ENCODE data around the gene SPATC1L.
"Not testable (repeated sequence)": the region's sequence is repeated elsewhere in the genome, so short reads cannot be mapped to it uniquely, and the experiment has no call there.

SPATC1L gene

DNA sequence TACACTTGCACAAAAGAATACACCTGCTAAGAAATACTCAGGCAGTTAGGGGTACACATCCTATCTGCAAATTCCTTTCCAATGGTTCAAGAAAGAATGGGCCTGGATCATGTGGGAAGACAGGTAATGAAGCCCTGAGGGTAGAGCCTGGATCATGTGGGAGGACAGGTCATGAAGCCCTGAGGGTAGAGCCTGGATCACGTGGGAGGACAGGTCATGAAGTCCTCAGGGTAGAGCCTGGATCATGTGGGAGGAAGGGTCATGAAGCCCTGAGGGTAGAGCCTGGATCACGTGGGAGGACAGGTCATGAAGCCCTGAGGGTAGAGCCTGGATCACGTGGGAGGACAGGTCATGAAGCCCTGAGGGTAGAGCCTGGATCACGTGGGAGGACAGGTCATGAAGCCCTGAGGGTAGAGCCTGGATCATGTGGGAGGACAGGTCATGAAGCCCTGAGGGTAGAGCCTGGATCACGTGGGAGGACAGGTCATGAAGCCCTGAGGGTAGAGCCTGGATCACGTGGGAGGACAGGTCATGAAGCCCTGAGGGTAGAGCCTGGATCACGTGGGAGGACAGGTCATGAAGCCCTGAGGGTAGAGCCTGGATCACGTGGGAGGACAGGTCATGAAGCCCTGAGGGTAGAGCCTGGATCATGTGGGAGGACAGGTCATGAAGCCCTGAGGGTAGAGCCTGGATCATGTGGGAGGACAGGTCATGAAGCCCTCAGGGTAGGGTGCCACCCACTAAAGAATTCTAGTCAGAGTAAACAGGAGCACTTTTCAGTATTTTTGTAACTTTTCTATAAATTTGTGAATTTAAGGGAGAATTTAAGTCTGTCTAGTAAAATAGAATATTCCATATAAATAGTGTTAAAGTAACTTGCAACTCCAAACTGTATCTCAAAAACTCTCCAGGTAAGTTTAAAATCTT lies 16.9 kb upstream of the SPATC1L start:
- not testable (repeated sequence) for FAIRE-seq; DNase-seq (ENCODE audit: low spot score)

- FAIRE-seq: no peak
- DNase-seq (ENCODE audit: low spot score): no peak
Measured at GRCh38 chr21:46199436-46200373, 15.4 kb upstream of the SPATC1L start.

DNA sequence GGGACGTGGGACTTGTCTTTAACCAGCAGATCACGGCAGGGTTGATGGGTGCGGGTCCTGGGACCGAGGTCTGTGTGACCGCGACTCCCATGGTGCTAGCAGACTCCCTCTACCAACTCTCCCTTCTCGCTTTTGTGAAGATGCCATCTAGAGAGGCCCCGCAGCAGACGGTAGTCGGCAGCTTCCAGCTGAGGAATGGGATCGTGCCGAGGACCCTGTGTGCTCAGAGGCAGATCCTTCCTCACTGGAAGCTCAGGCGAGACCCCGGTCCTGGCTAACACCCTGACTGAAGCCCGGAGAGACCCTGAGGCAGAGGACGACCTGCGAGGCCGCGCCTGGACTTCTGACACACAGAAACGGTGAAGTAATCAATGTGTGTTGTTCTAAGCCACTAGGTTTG lies 12.5 kb upstream of the SPATC1L start:
- no peak for FAIRE-seq
- no peak for DNase-seq (ENCODE audit: low spot score)

GRCh38 chr21:46195595-46196195 lies 11.4 kb upstream of the SPATC1L start:
- FAIRE-seq (no peak), DNase-seq (ENCODE audit: low spot score) (no peak)

GRCh38 chr21:46194374-46195334 lies 10.4 kb upstream of the SPATC1L start:
- DNase-seq (ENCODE audit: low spot score): no peak
- FAIRE-seq: no peak

DNA sequence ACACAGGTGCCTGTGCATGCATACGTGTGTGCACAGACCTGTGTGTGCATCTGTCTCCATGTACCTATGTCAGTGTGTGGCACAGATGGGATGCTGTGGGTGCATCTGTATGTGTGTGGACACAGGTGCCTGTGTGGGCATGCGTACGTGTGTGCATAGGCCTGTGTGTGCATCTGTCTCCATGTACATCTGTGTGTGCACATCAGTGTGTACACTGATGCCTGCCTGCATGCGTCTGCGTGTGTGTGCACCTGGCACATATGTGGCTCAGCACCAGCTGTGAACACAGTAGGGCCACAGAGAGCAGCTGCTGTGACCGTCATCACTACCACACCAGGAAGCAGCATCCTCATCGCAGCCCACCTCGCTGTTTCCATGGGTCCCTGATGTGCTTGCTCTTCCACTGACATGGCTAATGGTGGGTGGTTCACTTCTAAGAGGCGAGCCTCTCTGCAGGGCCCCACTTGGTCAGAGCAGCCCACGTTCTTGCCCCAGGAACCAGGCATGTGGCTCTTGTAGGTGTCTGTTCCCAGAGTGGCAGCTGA lies 9.6 kb upstream of the SPATC1L start:
- no peak for FAIRE-seq
- DNase-seq (ENCODE audit: low spot score): no peak

GRCh38 chr21:46191686-46192575 lies 7.7 kb upstream of the SPATC1L start:
- DNase-seq (ENCODE audit: low spot score) (no peak), FAIRE-seq (no peak)

GRCh38 chr21:46191257-46191685 lies 7.0 kb upstream of the SPATC1L start:
- DNase-seq (ENCODE audit: low spot score) (peak; percentile 39), FAIRE-seq (no peak)

- DNase-seq (ENCODE audit: low spot score): no peak
- no peak for FAIRE-seq
Measured at GRCh38 chr21:46190491-46191131, 6.4 kb upstream of the SPATC1L start.

DNA sequence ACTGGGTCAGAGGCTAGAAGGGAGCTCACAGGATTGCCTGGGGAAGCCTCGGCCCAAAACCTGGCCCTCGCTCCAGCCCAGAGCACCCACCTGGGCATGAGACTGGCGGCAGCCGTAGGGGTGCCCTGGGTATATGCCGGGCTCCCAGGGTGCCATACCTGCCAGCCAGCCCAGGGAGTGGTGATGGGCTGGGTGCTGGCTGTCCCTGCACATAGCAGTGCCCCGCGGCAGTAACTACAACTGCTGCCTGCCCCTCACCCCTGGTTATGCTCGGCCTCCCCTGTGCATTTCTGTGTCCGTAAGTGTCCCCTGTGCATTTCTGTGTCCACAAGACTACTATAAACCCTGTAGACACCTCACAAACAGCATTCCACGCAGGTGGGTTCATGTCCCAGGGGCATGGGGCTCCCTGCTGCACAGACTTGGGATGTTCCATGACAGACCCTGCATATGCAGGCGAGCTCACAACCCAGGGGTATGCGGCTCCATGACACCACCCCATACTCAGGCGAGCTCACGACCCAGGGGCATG lies 5.8 kb upstream of the SPATC1L start:
- DNase-seq (ENCODE audit: low spot score): no peak
- FAIRE-seq: no peak

DNA sequence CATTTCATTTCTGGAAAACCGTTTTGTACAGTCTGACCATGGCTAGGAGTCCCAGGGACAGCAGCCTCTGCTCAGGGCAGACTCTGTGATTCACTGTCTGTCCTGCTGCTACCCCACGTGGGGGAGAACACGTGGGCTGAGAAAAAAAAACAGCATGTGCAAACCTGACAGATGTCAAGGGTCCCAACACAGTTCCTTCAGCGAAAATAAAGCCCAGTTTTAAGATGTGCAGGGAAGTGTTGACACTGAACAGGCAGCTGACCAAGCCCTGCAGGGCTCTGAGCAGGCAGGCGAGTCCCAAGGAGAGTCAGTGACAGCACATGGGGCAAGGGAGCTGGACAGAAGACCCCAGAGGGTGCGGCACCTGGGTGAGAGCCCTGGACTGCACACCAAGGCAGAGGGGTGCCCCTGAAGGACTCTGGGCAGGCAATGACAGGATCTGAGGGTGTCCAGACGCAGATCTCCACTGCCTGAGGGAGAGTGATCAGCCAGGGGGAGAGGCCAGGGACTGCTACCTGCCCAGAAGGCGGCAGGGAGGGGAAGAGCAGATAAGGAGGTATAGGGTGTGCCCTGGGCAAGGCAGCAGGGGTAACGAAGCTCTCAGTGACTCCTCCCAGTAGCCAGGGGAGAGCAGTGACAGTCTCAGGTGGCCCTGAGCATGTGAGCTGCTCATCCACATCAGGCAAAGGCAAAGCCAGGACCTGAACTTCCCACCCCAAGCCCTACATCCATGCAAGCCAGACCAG lies 5.1 kb upstream of the SPATC1L start:
- DNase-seq (ENCODE audit: low spot score) (no peak), FAIRE-seq (no peak)

- FAIRE-seq: peak; percentile 28
- DNase-seq (ENCODE audit: low spot score): peak; percentile 63
Measured at GRCh38 chr21:46188226-46189212, 4.3 kb upstream of the SPATC1L start.

- FAIRE-seq (no peak), DNase-seq (ENCODE audit: low spot score) (no peak)
Measured at GRCh38 chr21:46187814-46188213, 3.6 kb upstream of the SPATC1L start.

GRCh38 chr21:46187261-46187660 lies 3.0 kb upstream of the SPATC1L start:
- no peak for DNase-seq (ENCODE audit: low spot score)
- no peak for FAIRE-seq

GRCh38 chr21:46185716-46186115 lies 1.5 kb upstream of the SPATC1L start:
- FAIRE-seq (no peak), DNase-seq (ENCODE audit: low spot score) (no peak)
